Measurements from ENCODE around the gene SEPTIN8.

- TF ChIP-seq, protein P1, sequence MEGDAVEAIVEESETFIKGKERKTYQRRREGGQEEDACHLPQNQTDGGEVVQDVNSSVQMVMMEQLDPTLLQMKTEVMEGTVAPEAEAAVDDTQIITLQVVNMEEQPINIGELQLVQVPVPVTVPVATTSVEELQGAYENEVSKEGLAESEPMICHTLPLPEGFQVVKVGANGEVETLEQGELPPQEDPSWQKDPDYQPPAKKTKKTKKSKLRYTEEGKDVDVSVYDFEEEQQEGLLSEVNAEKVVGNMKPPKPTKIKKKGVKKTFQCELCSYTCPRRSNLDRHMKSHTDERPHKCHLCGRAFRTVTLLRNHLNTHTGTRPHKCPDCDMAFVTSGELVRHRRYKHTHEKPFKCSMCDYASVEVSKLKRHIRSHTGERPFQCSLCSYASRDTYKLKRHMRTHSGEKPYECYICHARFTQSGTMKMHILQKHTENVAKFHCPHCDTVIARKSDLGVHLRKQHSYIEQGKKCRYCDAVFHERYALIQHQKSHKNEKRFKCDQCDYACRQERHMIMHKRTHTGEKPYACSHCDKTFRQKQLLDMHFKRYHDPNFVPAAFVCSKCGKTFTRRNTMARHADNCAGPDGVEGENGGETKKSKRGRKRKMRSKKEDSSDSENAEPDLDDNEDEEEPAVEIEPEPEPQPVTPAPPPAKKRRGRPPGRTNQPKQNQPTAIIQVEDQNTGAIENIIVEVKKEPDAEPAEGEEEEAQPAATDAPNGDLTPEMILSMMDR (conservative IDR thresholded peaks at IDR 0.05; ENCODE audit: low read length) = no peak
- TF ChIP-seq EZH2phosphoT487 (IDR thresholded peaks at IDR 0.05; ENCODE audit: borderline replicate concordance, low read depth, low read length) = no peak
Observed at GRCh38 chr5:132766806-132767055, 10.3 kb downstream of the SEPTIN8 start.
